NCI-H1048 (cell line): Measurements from ENCODE around the gene MEX3A.
A peak's percentile ranks its signal among the peaks of the same experiment; 100 is the strongest.

ENCODE experiments used
- DNase-seq: peaks from one replicate; lab custom pipeline; 2025; lab: John Stamatoyannopoulos, UW

The MEX3A gene

DNA sequence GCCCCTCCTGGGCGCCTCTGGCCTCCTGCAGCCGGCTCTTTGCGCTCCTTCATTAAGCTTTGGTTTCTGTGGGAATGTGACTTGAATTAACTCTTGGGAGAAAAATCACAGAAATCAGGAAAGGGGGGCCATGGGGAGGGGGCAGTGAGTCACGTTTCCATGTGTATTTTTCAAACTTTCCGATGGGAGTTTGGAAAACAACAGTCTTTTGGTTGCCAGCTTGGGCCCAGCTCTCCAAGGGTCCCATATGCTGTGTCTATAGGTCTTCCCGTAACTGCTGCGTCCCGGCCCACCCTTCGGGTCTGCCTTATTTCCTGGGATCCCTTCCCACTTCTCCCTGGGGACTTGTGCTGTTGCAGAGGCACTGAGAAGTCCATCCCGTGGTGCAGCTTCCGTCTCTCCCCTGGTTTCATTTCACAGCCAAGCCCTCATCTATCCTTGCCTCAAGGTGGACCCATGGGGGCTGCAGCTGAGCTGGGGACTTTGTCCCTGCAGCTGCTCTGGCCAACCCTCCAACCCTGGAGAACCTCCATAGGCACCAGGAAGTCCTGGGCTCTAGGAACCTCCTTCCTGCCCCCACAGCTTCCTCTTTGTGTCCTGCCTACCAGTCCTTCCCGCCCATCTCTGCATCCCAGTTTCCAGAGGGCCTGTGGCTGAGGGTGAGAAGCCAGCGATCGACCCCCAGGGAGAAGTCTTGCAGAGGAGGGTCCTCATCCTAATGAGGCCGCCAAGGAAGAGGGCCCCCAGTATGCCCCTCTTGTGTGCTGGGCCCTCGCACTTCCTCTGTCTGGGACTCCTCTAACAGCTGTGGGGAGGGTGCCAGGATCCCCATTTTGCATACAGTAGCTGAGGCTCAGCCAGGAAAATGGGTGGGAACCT, 20.6 kb upstream of the MEX3A start:
- no peak for DNase-seq

GRCh38 chr1:156101880-156102279, 19.6 kb upstream of the MEX3A start:
- DNase-seq = no peak

DNA sequence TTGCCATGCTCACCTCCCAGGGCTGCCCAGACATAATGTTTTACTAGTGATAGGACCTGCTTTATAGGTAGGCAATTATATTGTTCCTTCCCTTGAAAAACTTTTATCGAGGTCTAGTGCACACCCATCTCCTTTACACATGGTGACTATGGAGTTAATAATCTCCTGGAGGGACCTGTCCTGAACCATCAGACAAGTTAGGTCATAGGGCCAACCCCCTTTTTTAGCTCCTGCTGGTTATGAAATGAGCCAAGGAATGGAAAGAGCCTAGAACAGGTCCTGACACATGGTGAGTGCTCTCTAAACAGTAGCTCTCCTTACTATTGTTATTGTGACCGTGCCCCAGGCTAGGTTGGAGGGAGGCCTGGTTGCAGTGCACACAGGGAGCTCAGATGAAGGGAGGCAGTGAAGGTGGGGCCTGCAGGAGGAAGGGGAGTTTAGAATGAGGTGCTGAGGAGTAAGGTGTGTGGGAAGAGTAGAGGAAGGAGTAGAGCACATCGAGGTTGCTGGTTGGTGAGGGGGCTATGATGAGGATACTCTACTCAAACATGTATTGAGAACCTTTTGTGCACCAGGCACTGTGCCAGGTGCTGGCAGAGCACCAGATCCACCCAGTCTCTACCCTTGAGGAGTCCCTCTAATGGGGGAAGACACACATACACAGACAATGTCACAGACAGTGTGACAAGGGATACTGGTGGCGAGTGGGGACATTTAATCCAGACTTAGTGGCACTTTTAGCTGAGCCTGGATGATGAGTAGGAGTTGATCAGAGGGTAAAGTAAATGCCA, 18.1 kb upstream of the MEX3A start:
- no peak for DNase-seq

- DNase-seq = no peak
Observed at GRCh38 chr1:156099282-156099681, 17.0 kb upstream of the MEX3A start.

DNA sequence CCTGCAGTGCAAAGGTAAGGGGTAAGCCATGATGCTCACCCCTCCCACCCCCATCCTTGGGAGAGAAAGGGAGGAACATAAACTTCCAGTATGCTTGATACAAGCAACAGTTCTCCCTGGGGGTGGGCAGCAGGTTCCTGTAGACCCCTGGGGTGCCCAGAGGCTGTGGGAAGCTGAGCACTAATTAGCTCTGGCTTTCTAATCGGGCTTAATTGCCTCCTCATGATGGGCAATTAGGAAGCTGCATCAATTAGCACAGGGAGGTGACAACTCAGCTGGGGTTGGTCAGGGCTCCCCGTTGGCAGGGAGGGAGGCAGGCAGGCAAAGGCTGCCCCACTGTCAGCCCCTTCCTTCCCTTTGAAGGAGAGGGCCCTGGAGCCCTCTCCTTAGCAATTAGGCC, 16.5 kb upstream of the MEX3A start:
- DNase-seq = no peak

GRCh38 chr1:156097499-156098178, 15.4 kb upstream of the MEX3A start:
- no peak for DNase-seq

GRCh38 chr1:156096640-156097391, 14.6 kb upstream of the MEX3A start:
- peak; percentile 53 for DNase-seq

GRCh38 chr1:156095906-156096508, 13.7 kb upstream of the MEX3A start:
- no peak for DNase-seq

DNA sequence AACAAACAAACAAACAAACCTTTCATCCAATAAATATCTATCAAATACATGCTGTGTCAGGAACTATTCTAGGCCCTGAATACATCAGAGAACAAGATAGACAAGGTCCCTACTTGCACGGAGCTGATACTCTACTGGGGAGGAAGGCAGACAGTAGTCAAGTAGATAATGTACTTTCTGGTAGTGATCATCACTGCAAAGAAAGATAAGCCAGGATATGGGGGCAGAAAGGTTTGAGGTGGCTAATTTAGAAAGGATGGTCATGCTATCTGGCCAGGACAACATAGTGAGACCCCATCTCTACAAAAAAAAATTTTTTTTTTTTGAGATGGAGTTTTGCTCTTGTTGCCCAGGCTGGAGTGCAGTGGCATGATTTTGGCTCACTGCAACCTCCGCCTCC, 9.3 kb upstream of the MEX3A start:
- DNase-seq = no peak

GRCh38 chr1:156090840-156091188, 8.5 kb upstream of the MEX3A start:
- DNase-seq = peak; percentile 92

- DNase-seq = no peak
Observed at GRCh38 chr1:156090138-156090839, 8.0 kb upstream of the MEX3A start.

- DNase-seq = no peak
Observed at GRCh38 chr1:156089704-156090103, 7.4 kb upstream of the MEX3A start.

GRCh38 chr1:156086256-156086662, 4.0 kb upstream of the MEX3A start:
- DNase-seq = no peak

- DNase-seq = no peak
Observed at GRCh38 chr1:156083800-156084790, 1.8 kb upstream of the MEX3A start.

- no peak for DNase-seq
Observed at GRCh38 chr1:156081917-156082308, 352 bp downstream of the MEX3A start.

DNA sequence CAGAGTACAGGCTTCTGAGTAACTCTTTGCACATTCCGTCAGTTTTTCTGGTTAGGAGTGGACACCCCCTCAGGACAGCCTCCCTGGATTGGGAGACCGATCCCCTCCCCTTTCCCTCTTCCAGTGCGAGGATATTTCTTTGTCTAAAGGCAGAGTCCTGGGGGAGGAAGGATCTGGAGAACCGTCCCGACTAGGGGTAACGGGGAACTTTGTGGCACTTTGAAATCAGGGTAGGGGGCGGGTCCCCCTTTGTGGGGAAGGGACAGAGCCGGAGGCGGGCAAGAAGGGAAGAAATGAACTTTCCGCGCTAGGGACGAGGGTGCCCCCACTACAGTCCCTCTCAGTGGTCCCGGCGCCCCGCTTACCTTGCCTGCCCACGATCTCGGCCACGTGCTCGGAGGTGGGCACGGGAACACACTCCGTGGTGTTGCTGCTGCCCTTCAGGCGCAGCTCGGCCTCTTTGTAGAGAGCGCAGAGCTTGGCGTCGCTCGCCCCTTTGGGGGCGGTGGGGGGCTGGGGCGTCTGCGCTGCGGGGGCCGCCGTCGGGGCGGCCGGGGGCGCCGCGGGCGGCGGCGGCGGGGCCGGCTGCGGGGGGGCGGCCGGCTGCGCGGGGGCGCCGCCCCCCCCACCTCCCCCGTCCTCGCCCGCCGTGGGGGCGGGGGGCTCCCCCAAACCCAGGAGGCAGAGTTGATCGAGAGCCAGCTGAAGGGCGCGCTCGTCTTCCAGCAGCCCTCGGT, 917 bp downstream of the MEX3A start:
- no peak for DNase-seq

DNA sequence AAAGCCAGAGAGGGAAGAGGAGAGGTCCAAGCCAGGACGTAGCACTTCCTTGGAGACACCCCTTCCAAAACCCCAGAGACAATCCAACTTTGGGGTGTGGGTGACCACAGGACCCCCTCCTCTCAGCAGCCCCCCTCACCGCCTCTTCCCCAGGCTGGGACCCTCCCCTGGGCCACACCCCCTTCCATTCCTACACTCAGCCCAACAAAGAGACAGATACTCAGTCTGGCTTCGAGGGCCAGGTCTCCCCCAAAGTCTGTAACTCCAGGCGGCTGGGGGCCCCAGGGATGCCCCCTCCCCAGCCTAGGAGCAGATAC, 1.4 kb downstream of the MEX3A start:
- no peak for DNase-seq

GRCh38 chr1:156080241-156080862, 1.9 kb downstream of the MEX3A start:
- no peak for DNase-seq

DNA sequence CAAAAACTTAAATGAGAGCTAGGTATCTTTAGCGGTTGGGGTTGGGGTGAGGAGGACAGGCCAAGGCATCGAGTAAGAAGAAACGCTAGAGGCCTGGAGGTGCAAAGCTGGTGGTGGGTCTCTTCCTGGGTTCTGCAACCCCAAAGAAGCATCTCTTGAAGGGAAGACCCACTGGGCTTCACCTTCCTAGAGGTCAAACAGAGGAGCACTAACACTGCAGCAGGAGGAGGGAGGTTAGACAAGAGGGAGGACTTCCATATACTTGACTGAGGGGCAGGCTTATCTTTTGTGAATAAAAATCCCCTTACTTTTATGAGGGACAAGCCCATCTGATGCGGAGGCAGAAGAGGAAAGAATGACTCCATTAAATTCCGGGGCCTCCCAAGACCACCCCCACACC, 2.5 kb downstream of the MEX3A start:
- no peak for DNase-seq
